ENCODE data around the gene PRCD.

PRCD gene

DNA sequence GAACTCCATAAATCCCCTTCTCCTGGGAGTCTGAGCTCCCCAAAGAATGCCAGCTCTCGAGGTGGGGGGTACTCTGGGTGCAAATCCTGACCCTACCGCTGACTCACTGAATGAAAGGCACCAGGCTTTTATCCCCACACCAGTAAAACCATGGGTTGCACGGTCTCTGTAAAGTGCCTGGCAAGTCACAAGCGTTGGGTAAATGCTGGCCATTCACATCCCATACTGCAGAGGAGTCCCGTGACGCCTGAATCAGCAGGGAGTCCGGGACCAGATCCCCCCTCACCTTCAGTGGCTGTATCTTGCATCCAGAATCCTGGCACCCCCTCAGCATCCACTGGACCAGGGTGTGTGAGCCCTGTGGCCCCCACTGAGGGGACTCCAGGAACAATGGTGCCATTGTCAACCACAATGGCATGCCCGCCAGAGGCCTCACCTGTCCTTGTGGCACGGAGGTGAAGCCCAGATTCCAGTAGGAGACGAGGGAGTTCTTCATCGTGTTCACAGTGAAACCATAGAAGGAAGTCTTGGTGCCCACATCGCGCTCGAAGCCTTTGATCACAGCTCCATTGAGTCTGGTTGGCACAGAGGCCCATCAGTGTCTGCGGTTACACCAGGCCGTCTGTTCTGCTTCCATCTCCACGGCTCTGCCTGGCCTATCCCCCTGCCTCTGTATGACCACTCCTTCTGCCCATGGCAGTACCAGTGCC is 32.5 kb downstream of the PRCD start:
- no peak for DNase-seq (ENCODE audit: low read depth)

DNA sequence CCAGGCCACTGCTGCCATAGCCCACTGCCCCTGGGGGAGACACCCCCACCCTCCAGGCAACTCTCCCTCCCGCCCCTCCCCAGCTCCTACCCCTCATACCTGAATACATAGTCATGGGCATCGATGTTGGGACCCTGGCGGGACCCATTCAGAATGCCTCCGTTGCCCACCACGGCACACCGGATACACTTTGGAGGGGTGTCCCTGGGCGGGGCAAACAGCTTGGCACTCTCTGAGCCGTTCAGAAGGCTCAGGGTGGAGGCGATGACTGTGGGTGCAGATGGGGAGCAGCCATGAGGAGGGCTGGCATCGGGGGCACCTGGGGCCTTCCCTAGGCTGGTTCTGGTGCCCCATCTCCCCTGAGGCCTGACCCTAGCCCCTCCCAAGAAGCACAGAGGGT is 33.3 kb downstream of the PRCD start:
- no peak for DNase-seq (ENCODE audit: low read depth)

DNA sequence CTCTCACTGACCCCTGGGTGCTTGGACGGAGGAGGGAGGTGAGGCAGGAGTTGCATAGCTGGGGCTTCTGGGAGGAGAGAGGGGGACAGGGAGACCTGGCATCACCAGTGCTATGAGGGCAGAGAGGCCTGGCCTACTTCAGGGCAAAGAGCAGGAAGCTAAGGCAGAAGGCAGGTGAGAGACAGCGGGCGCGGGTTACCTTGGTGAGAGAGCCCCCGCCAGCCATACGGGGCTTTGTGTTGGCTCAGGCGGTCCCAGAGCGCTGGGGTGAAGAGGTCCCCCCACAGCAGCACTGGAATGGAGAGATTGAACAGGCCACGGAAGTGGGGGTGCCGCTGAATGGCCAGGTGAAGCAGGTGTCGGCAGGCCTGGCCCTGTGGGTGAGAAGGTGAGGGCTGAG is 34.3 kb downstream of the PRCD start:
- no peak for DNase-seq (ENCODE audit: low read depth)

DNA sequence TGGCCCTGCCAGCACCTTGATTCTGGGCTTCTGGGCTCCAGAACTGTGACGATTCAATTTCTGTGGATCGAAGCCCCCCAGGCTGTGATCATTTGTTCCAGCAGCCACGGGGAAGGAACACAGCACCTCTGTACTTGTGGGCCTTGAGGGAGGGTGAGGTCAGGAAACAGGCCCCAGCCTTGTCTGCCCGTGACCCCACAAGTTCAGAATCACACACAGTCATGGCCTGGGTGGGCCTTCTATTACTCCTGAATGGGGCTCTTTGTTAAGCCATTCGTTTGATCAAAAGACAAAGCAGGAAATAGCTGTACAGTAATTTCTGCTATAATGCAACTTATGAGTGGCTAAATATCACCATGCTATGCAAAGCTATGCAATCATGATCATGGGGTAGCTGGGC is 35.7 kb downstream of the PRCD start:
- no peak for DNase-seq (ENCODE audit: low read depth)

DNA sequence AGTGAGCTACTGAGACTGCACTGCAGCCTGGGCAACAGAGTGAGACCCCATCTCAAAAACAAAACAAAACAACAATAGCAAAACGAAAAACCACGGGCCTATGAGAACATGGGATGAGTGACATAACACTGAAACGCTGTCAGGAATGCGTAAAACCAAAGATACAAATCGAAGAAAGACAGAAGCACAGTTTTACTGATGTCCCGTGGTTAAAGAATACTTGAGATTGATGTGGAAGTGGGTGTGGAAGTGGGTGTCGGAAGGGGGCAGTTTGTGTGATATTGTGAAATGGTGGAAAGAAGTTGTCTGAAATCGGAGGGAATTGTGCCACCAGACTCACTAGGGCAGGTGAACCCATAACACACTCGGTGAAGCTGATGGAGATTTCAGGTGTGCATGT is 36.3 kb downstream of the PRCD start:
- DNase-seq (ENCODE audit: low read depth) = no peak

DNA sequence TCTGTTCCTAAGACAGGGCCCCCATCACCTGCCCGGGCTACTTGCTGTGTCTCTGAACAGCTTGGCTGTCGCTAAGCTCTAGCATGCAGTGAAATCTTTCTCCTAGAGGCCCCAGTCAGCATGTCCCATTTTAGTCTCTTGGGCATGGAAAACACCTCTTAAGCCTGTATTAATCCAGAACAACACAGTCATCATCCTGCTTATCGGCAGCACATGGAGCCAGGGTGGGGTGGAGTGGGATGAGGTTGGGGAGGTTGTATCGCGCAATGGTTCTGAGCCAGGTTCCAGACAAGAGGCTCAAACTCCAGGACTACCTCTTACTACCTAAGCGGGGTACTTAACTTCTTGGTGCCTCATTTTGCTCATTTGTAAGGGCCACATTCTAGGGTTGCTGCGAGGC is 38.0 kb downstream of the PRCD start:
- no peak for DNase-seq (ENCODE audit: low read depth)

DNA sequence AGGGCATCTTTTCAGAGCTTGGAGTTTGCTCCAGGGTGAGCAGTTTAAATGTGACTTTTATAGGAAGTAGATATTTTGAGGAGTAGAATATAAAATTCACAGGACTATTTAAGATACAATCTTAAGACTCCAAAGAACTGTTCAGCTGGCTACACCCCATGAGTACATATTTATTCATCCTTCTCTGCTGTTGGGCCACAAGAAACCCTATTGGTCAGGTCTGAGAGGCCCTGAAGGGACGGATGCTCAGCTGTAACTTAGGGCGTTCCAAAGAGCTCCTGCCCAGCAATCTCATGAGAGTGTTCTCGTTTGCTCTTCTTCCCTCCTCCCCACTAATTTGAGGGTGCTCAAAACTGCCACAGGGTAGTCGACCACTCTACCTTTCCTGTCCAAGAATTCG is 38.5 kb downstream of the PRCD start:
- no peak for DNase-seq (ENCODE audit: low read depth)

DNA sequence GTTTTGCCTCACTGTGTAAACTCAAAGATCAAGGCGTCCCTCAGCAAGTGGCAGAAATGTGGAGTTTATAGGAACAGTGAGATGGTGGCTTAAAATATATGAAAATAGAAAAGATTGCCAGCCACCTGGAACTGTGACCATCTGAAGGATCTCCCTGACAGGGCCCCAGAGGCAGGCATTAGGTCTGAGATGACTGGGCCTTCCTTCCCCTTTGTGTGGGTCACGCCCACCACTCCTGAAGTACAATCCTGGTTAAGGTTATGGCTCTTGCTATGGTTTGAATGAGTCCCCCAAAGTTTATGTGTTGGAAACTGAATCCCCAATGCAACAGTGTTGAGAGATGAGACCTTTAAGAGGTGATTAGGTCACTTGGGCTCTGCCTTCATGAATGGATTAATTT is 39.4 kb downstream of the PRCD start:
- no peak for DNase-seq (ENCODE audit: low read depth)

DNA sequence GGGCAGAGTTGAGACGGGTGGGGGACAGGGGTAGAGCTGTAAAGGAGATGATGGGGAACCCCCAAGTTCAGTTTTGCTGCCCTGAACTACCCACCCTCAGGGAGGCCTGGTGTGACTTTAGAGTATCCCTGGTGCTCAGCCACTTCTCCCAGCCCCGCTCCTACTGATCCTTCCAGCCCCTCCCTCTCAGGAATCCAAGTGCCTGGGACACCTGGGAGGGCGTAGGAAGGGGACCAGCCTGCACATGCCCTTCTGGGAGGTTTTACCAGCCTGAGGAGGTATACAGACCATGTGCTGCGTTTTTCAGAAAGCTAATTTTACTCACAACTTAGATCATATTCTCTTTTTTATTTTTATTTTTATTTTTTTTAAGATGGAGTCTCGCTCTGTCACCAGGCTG is 41.7 kb downstream of the PRCD start:
- no peak for DNase-seq (ENCODE audit: low read depth)

DNA sequence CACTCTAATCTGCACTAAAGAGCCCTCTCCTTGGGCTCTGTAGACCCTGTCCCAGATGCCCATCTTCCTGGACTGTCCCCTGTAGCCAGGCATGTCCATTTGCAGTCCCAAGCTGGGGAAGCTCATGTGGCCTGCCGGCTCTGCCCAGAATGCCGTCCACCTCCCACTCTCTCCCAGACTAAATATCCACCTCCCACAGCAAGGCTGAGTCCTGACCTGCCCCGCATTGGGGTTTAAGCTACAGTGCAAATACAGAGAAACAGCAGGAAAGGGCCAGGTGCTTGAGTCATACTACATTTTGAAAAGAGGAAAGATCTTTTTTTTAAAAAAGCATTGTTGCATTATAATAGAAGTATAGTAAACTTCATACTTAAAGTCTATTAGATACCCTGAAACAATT is 42.8 kb downstream of the PRCD start:
- DNase-seq (ENCODE audit: low read depth) = no peak

DNA sequence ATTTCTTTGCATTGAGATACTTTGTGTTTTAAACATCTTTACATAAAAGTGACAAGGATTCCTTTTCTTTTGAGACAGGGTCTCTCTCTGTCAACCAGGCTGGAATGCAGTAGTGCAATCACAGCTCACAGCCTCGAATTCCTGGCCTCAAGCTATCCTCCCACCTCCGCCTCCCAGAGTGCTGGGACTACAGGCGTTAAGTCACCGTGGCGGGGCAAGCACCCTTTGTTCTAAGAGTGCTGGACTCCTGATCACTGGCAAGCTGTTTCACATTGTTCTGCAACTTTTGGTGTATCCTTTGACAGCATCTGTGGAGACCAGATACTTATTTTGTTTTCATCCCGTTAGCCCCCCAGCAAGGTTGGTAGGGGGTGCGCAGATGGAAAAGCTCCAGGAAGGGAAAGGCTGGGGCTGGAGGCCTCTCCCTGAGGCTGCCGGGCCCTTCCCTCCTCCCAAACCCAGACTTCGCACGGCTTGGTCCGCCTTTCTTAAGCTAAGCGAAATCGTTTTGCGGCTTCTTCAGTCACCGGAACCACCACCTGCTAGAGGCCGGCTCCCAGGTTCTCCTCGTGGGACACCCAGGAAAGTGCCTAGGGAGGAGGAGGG is 44.7 kb downstream of the PRCD start:
- no peak for DNase-seq (ENCODE audit: low read depth)

DNA sequence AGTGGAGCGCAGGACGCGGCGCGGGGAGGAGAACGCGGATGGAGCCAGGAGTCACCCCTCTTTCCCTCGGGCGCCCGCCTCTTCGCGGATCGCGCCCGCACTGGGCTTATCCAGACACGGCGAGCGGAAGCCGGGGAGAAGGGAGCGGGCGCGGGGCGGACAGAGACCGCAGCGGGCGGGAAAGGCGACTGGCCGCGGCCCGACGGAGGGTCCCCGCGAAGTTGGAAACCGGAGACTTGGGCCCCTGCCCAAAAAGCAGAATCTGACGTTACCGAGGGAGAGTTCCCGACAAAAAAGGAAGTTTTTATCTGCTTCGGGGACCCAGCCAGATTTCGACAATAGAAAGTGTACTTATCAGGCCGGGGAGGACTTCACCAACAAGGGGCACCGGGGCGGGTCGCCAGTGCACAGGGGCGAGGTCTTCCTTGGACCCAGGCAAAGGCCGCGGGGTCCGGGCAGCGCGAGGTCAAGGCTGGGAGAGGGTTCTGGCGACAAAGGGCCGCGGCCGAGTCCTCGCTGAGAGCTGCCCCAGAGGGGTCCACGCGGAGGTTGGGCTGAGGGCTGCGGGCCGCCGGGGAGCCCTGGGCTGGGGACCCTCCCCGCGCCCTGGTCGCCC is 45.3 kb downstream of the PRCD start:
- no peak for DNase-seq (ENCODE audit: low read depth)

DNA sequence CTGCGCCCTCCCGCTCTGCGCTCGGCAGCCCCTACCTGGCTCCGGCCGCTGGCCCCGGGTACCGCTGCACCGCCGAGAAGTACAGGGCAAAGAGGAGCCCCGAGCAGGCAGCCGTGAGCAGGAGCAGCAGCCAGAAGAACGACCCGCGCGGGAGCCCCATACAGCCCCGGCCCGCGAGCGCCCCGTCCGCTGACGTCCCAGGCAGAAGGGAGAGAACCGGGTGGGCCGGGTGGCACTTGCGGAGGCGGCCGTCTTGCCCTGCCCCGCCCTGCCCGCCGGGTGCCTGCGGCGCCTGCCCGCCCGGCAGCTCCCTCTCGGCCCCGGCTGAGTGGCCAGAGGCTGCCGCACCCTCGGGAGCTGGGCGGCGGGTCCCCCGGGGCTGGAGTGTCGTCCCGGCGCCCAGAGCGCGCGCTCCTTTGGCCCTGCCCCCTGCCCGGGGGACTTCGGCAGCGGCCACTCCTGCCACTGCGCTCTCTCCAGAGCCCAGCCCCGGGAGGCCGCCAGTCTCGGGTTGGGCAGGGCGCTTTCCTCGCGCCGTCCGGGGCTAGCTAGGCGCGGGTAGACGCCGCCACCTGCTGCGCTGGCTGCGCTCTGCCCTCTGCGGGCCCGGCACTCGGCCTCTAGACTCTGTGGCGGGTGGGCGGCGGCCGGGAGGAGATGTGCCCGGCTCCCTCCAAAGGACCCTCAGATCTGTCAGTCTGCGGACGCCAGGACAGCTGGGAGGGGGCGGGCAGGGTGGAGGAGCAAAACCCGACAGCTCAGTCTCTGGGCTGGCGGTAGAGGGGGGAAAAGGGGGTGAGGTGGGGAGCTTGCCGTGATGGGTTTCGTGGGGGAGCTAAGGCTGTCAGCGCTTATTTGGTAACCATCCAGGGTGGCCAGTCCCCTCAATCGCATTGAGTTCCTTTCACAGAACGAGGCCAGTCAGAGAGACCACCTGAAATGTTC is 46.1 kb downstream of the PRCD start, which contains the start of gene ST6GALNAC2:
Gene ST6GALNAC2 (minus strand): TSS at position 212 of the 945 bp plus-strand sequence. CDS start 52 bp downstream, at position 160.
- no peak for DNase-seq (ENCODE audit: low read depth)

DNA sequence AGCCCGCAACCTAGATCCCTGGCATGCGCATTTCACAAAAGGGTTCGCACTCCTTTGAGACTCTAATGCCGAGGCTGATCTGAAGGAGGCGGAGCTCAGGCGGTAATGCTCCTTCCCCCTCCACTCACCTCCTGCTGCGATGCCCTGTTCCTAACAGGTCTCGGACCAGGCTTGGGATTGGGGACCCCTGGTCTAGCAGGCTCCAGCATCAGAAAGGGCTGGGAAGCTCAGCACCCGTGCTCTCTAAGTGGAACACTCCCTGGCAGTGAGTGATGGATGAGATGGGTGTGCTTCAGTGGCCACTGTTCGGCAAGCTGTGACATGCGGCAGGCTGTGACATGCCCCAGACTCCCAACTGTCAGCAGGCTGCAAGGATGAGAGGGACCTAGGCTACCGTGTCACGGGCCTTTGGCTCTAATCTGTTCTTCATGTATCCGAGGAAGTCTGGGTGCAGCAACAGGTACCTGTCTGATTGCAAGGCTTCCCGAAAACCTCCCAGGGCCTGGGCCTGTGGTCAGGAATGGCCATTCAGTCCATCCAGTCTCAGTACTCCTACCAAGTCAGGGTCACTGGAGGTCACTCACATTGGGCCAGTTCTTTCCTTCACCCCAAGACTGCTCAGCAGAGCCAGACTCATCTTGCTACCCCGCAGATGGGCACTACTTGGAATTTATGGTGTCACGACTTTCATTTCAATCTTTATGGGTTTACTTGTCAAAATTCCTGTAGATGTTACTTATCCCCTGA is 47.1 kb downstream of the PRCD start:
- DNase-seq (ENCODE audit: low read depth) = no peak

DNA sequence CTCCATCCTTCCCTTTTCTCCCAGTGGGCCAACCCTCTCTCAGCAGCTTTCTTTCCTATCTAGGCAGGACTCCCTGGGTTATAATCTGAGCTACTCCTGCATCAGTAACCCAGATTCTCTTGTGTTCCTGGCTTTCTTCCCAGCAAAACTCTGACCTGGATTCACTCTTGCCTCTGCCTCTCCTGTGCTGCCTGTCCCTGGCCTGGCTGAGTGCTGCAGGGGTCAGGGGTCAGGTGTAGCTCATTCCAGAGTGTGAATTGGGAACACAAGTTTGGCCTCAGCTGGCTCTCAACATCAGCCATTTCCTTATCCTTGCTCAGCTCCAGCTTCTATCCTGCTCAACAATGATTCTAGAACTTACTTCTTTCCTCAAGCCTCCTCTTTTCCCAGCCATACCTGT is 48.3 kb downstream of the PRCD start:
- DNase-seq (ENCODE audit: low read depth) = no peak

DNA sequence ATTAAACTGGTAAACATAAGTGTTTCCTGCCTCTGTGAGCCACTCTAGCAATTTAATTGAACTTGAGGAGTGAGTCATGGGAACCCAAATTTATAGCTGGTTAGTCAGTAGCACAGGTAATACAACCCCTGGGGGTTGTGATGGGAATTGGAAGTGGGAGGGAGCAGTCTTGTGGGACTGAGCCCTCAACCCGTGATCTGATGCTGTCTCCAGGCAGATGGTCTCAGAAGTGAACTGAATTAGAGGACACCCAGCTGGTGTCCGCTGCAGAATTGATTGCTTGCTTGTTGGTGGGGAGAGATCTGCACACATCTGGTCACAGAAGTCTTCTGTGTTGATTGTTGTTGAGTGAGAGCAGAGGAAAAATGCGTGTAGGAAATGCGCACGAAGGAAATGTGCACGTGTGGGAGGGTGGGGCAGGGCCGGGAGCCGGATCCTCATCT is 53.6 kb downstream of the PRCD start:
- no peak for DNase-seq (ENCODE audit: low read depth)

DNA sequence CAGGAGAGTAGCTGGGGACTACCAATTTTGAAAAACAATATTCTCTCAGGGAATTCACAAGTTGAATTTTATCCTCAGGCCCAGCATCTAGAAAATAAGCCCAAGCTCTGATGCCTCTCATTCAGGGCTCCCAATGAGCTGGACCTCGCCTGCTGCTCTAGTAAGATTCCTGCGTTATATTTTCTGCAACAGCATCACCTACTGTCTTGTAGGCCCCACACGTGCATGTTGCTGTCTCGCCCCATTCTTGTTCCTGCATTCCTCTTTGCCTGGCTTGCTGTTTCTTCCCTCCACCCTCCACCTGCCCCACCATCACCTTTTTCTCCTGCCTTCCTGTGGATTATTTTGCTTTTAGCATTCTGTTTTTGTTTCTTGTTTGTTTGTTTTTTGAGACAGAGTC is 54.1 kb downstream of the PRCD start:
- DNase-seq (ENCODE audit: low read depth) = no peak

DNA sequence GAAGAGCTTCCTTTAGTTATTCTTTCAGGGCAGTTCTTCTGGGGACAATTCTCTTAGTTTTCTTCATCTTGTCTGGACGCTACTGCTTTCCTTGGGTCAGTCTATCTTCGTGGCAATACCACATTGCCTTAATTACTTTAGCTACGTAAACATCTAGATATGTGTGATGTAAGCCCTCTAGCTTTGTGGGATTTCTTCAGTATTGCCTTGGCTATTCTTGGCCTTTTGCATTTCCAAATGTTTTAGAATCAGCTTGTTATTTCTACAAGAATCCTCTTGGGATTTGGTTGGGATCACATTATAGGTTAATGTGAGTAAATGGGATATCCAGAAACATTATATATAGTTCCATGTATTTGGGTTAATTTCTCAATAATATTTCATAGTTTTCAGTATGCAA is 54.8 kb downstream of the PRCD start:
- DNase-seq (ENCODE audit: low read depth) = no peak
